ENCODE data around the gene SULT4A1.

The SULT4A1 gene

GRCh38 chr22:43843783-43844530 is 18.4 kb downstream of the SULT4A1 start:
- no peak for DNase-seq

GRCh38 chr22:43841742-43842141 is 20.6 kb downstream of the SULT4A1 start:
- DNase-seq, result no peak

DNA sequence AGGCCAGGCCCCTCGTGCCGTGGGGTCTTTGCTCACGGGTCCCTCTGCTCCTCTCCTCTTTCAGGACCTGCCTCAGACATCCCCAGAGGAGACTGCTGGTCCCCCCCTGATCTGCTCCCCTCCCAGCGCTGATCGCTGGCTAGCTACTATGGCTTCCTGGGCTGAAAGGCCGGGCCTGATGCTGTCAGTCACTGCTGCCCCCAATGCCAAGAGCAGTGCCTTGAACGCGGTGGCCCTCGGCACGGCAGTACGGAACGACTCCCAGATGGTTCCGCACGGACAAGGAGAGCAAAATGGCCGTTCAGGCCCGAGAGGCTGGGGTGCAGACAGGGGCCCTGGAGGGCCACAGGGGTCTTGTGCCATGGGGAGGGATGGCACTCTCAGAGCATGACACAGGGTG is 21.5 kb downstream of the SULT4A1 start:
- DNase-seq, result no peak

- DNase-seq, result no peak
Measured at GRCh38 chr22:43840431-43840830, 21.9 kb downstream of the SULT4A1 start.

DNA sequence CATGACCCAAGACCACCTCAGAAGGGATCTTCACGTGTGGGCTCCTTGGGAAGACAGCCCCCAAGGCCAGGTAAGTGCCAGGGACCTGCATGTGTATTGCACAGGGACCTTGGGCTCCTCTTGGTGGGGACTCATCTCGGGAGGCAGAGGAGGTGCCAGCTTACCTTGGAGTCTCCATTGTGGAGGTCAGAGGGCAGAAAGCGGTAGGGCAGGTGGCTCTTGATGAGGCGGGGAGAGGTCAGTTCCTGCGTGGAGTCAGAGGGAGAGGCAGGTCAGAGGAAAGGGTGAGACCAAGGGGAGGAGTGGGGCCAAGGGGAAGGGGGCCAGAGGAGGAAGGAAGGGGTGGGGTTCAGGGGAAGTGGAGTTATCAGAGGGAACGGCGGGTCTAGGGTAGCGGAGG is 22.5 kb downstream of the SULT4A1 start:
- no peak for DNase-seq

DNA sequence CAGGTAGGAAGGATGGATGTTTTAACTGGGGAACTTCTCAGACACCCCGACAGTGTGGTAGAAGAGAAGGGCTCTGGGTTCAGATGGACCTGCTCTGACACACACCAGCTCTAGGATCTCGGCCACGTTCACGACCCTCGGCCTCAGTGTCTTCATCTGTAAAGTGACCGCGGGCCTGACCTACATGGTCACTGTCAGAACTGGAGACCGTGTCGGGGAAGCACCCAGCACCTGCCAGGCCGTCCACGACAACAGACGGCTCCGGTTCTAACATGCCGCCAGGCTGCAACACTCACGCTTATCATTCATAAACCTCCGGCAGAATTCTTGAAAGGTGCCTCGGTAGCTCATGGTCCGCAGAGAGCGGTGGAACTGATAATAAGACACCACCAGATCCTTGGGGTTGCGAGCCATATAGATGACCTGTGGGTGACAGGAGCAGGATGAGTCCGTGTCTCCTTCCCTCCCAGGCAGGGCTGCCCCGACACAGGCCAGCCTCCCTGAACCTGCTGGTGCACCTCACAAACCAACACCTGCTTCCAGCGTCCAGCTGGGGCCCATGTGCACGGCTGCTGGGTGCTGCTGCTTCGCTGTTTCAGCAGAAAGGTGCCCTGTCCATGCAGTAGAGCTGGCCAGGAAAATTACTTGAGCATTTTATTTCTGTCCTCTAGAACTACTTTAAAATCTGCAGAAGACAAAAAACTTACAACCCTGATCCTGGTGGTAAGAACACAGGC is 23.6 kb downstream of the SULT4A1 start:
- no peak for DNase-seq

- no peak for DNase-seq
Measured at GRCh38 chr22:43838161-43838560, 24.2 kb downstream of the SULT4A1 start.

DNA sequence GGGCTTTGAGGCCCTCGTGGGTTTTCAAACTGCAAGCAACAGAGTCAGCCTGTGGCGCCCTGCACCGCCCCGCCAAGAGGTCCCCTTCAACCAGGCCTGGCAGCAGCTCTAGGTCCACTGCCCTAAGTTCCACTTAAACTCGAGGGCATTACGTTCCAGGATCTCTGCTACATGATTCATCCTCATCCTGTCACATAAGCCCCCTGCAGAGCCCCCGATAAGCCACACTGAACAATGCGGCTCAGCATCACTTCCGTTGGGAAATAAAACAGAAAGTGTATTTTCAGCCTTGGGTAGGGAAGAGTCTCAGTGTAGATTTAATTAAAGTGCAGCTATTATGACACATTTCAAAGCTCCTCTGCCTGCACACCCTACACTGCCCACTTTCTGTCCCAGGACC is 24.6 kb downstream of the SULT4A1 start:
- no peak for DNase-seq

DNA sequence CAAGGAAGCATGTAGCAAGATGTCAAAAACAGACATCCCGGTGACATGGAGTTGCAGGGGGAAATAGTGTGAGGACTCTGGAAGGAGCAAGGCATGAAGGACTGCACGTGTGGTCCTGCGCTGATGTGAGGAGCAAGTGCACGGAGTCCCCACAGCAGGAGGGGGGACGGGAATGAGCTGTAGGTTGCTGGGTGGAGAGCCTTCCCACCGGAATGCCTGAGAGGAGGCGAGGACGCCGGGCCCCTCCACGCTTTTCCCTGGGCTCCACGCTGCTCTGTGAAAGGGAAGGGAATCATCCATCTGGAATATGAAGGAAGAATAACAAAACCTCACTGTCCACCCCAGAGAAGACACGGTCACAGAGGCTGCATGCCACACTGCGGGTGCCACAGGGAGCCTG is 26.6 kb downstream of the SULT4A1 start:
- no peak for DNase-seq

- DNase-seq, result no peak
Measured at GRCh38 chr22:43835166-43835565, 27.1 kb downstream of the SULT4A1 start.

GRCh38 chr22:43833286-43834240 is 28.8 kb downstream of the SULT4A1 start:
- no peak for DNase-seq

- no peak for DNase-seq
Measured at GRCh38 chr22:43832393-43833265, 29.7 kb downstream of the SULT4A1 start.

- DNase-seq, result no peak
Measured at GRCh38 chr22:43831561-43832392, 30.5 kb downstream of the SULT4A1 start.

GRCh38 chr22:43830931-43831560 is 31.3 kb downstream of the SULT4A1 start:
- DNase-seq, result no peak

GRCh38 chr22:43829904-43830851 is 32.1 kb downstream of the SULT4A1 start:
- DNase-seq, result no peak

- no peak for DNase-seq
Measured at GRCh38 chr22:43828998-43829782, 33.1 kb downstream of the SULT4A1 start.

GRCh38 chr22:43828725-43828997 is 33.7 kb downstream of the SULT4A1 start:
- DNase-seq, result no peak

- no peak for DNase-seq
Measured at GRCh38 chr22:43827926-43828724, 34.2 kb downstream of the SULT4A1 start.

Data from CD4-positive, alpha-beta T cell treated with Interleukin-17A for 4 hours (primary cell).